Nephron (organoid): ENCODE results near the gene NPM3.

Source experiments
- H3K27ac Mint-ChIP-seq, 3 experiments: 2 replicates each; pipeline ENCODE4 v1.8.0; 2020; ENCODE audit warnings: mixed read lengths in 3 of 3, mild to moderate bottlenecking in 2 of 3, moderate library complexity in 1 of 3
- H3K27me3 Mint-ChIP-seq: 2 replicates; pipeline ENCODE4 v1.8.0; 2021; ENCODE audit warnings: low read depth, mild to moderate bottlenecking, moderate library complexity, mixed read lengths
- H3K36me3 Mint-ChIP-seq: 2 replicates; pipeline ENCODE4 v1.8.0; 2020; ENCODE audit warnings: low read depth, mixed read lengths
- H3K4me1 Mint-ChIP-seq: 2 replicates; pipeline ENCODE4 v1.8.0; 2020; ENCODE audit warnings: mixed read lengths
- H3K4me3 Mint-ChIP-seq, 3 experiments: 2 replicates each; pipeline ENCODE4 v1.8.0; 2020; ENCODE audit warnings: mild to moderate bottlenecking in 3 of 3, mixed read lengths in 3 of 3, moderate library complexity in 2 of 3
- H3K9me3 Mint-ChIP-seq: 2 replicates; pipeline ENCODE4 v1.8.0; 2020; ENCODE audit warnings: mixed read lengths
- TF ChIP-seq, protein P1 (sequence below), 3 experiments: fragments of 200-600 bp; sonication (generic); IDR thresholded peaks; one replicate each; pipeline ENCODE4 v1.5.0; 2021; ENCODE audit warnings: antibody characterized with exemption in 3 of 3; ENCODE audit not compliant: unreplicated experiment in 3 of 3

The NPM3 gene

DNA sequence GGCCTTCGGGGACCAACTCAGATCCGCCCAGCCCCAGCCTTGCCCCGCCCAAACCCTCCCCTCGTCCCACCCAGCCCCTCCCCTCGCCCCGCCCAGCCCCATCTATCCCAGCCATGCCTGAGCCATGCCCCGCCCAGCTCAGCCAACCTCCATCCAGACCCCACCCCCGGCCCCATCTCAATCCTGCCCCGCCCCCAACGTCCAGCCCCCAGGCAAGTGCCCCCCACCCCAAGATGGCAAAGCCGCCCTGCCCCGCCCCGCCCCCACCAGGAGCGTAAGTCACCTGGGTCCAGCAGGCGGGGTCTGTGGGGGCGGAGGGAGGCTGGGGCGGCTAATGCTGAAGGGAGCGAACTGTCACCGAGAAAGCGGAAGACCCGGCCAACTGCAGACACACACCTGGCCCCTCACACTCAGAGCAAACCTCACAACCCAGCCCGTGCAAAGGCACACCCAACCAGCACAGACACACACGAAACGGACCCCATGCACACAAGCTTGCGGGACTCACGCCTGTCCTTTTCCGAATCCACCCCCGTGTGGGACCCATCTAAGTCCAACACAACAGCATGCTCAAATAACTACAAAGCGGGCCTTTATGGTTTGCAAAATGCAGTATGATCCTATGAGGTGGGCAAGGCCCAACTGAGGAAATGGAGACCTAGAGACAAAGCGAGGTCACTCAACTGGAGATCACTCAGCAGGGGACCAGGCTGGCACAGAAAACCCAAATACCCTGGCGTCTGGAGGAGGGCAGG lies 46.5 kb upstream of the NPM3 start:
- Mint-ChIP-seq H3K27me3 (no peaks in the 10 kb centered on the region), H3K4me3 (peak overlapping the region; percentile 84 to 88 (median 84)), H3K9me3 (no peaks in the 10 kb centered on the region), H3K36me3 (peaks cover 8% of the 10 kb centered on the region), H3K4me1 (peaks cover 41% of the 10 kb centered on the region), H3K27ac (peak overlapping the region; percentile 94 to 98 (median 97))
- TF ChIP-seq, protein P1, sequence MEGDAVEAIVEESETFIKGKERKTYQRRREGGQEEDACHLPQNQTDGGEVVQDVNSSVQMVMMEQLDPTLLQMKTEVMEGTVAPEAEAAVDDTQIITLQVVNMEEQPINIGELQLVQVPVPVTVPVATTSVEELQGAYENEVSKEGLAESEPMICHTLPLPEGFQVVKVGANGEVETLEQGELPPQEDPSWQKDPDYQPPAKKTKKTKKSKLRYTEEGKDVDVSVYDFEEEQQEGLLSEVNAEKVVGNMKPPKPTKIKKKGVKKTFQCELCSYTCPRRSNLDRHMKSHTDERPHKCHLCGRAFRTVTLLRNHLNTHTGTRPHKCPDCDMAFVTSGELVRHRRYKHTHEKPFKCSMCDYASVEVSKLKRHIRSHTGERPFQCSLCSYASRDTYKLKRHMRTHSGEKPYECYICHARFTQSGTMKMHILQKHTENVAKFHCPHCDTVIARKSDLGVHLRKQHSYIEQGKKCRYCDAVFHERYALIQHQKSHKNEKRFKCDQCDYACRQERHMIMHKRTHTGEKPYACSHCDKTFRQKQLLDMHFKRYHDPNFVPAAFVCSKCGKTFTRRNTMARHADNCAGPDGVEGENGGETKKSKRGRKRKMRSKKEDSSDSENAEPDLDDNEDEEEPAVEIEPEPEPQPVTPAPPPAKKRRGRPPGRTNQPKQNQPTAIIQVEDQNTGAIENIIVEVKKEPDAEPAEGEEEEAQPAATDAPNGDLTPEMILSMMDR (IDR thresholded peaks at IDR 0.05; ENCODE audit: unreplicated experiment in 3 of 3) = no peak

GRCh38 chr10:101828766-101829551 lies 45.7 kb upstream of the NPM3 start:
- Mint-ChIP-seq H3K4me3 (peak overlapping the region in 2 of 3 experiments; percentile 14 to 45), H3K27me3 (no peaks in the 10 kb centered on the region), H3K4me1 (peaks cover 39% of the 10 kb centered on the region), H3K9me3 (no peaks in the 10 kb centered on the region), H3K27ac (no peak overlapping the region), H3K36me3 (peaks cover 8% of the 10 kb centered on the region)
- TF ChIP-seq, protein P1 (IDR thresholded peaks at IDR 0.05; ENCODE audit: unreplicated experiment in 3 of 3) = no peak

- H3K9me3 Mint-ChIP-seq = no peaks in the 10 kb centered on the region
- no peaks in the 10 kb centered on the region for H3K27me3 Mint-ChIP-seq
- peak overlapping the region in 2 of 3 experiments; percentile 11 to 57 for H3K4me3 Mint-ChIP-seq
- H3K4me1 Mint-ChIP-seq = peaks cover 32% of the 10 kb centered on the region
- H3K36me3 Mint-ChIP-seq = peaks cover 8% of the 10 kb centered on the region
- TF ChIP-seq, protein P1 (IDR thresholded peaks at IDR 0.05; ENCODE audit: unreplicated experiment in 3 of 3) = no peak
- H3K27ac Mint-ChIP-seq = no peak overlapping the region
These were observed 44.8 kb upstream of the NPM3 start for GRCh38 chr10:101827919-101828600.

GRCh38 chr10:101826852-101827434 lies 43.7 kb upstream of the NPM3 start:
- Mint-ChIP-seq H3K36me3 (peaks cover 8% of the 10 kb centered on the region), H3K27me3 (no peaks in the 10 kb centered on the region), H3K27ac (peak overlapping the region in 1 of 3 experiments; percentile 13), H3K9me3 (no peaks in the 10 kb centered on the region), H3K4me3 (peak overlapping the region in 2 of 3 experiments; percentile 1 to 5), H3K4me1 (peaks cover 22% of the 10 kb centered on the region)
- TF ChIP-seq, protein P1 (IDR thresholded peaks at IDR 0.05; ENCODE audit: unreplicated experiment in 3 of 3) = no peak

- H3K36me3 Mint-ChIP-seq = peaks cover 8% of the 10 kb centered on the region
- no peaks in the 10 kb centered on the region for H3K9me3 Mint-ChIP-seq
- TF ChIP-seq, protein P1 (IDR thresholded peaks at IDR 0.05; ENCODE audit: unreplicated experiment in 3 of 3) = no peak
- H3K27ac Mint-ChIP-seq = no peak overlapping the region
- H3K4me1 Mint-ChIP-seq = peaks cover 8% of the 10 kb centered on the region
- H3K4me3 Mint-ChIP-seq = no peak overlapping the region
- no peaks in the 10 kb centered on the region for H3K27me3 Mint-ChIP-seq
These were observed 41.5 kb upstream of the NPM3 start for GRCh38 chr10:101824736-101825135.
